ENCODE data around the gene ATG7.

Gene ATG7

DNA sequence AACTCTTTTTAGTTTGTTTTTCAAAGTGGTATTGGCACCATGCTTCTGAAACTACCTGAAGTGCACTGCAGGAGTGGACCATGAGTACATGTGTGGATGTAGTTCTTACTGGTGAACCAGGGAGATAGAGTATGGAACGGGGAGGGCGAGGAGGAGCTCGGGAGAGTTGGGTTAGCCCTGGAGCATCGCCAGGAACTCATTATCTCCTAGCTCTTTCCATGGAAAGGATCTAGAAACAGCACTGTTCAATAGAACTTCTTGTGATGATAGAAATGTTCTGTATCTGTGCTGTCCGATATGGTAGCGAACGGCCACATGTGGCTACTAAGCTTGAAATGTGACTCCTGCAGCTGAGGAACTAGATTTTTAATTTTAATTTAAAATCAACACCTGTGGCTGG, 324.2 kb downstream of the ATG7 start:
- H3K27me3 ChIP-seq (ENCODE audit: insufficient read depth, low read depth) = no peaks in the 10 kb centered on the region
- TF ChIP-seq, protein P1, sequence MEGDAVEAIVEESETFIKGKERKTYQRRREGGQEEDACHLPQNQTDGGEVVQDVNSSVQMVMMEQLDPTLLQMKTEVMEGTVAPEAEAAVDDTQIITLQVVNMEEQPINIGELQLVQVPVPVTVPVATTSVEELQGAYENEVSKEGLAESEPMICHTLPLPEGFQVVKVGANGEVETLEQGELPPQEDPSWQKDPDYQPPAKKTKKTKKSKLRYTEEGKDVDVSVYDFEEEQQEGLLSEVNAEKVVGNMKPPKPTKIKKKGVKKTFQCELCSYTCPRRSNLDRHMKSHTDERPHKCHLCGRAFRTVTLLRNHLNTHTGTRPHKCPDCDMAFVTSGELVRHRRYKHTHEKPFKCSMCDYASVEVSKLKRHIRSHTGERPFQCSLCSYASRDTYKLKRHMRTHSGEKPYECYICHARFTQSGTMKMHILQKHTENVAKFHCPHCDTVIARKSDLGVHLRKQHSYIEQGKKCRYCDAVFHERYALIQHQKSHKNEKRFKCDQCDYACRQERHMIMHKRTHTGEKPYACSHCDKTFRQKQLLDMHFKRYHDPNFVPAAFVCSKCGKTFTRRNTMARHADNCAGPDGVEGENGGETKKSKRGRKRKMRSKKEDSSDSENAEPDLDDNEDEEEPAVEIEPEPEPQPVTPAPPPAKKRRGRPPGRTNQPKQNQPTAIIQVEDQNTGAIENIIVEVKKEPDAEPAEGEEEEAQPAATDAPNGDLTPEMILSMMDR (conservative IDR thresholded peaks at IDR 0.05; ENCODE audit: low read depth, low read length) = no peak
- H3K27ac ChIP-seq = no peak overlapping the region
- no peak overlapping the region for H2AFZ ChIP-seq (ENCODE audit: low read depth)
- no peaks in the 10 kb centered on the region for H3K4me1 ChIP-seq (ENCODE audit: low read depth, poor library complexity, severe bottlenecking)
- H3K9ac ChIP-seq = no peak overlapping the region
- no peaks in the 10 kb centered on the region for H3K36me3 ChIP-seq (ENCODE audit: insufficient read depth)
- H3K4me3 ChIP-seq (IDR thresholded peaks at IDR 0.05; ENCODE audit: insufficient read depth, low read depth, low read length) = no peak overlapping the region
- no peaks in the 10 kb centered on the region for H4K20me1 ChIP-seq (ENCODE audit: insufficient read depth)
- H3K79me2 ChIP-seq (ENCODE audit: insufficient read depth, low read depth) = no peaks in the 10 kb centered on the region
- no peak overlapping the region for H3K4me2 ChIP-seq

GRCh38 chr3:11600501-11601282, 328.5 kb downstream of the ATG7 start:
- TF ChIP-seq, protein P1 (conservative IDR thresholded peaks at IDR 0.05; ENCODE audit: low read depth, low read length) = no peak
- no peak overlapping the region for H3K4me3 ChIP-seq (IDR thresholded peaks at IDR 0.05; ENCODE audit: insufficient read depth, low read depth, low read length)
- H4K20me1 ChIP-seq (ENCODE audit: insufficient read depth) = no peaks in the 10 kb centered on the region
- H3K79me2 ChIP-seq (ENCODE audit: insufficient read depth, low read depth) = no peaks in the 10 kb centered on the region
- no peak overlapping the region for H3K4me2 ChIP-seq
- no peak overlapping the region for H2AFZ ChIP-seq (ENCODE audit: low read depth)
- H3K4me1 ChIP-seq (ENCODE audit: low read depth, poor library complexity, severe bottlenecking) = no peaks in the 10 kb centered on the region
- H3K9ac ChIP-seq = no peak overlapping the region
- no peaks in the 10 kb centered on the region for H3K36me3 ChIP-seq (ENCODE audit: insufficient read depth)
- no peaks in the 10 kb centered on the region for H3K27me3 ChIP-seq (ENCODE audit: insufficient read depth, low read depth)
- no peak overlapping the region for H3K27ac ChIP-seq

- no peaks in the 10 kb centered on the region for H4K20me1 ChIP-seq (ENCODE audit: insufficient read depth)
- no peak overlapping the region for H2AFZ ChIP-seq (ENCODE audit: low read depth)
- H3K4me2 ChIP-seq = no peak overlapping the region
- no peaks in the 10 kb centered on the region for H3K79me2 ChIP-seq (ENCODE audit: insufficient read depth, low read depth)
- TF ChIP-seq, protein P1 (conservative IDR thresholded peaks at IDR 0.05; ENCODE audit: low read depth, low read length) = no peak
- no peaks in the 10 kb centered on the region for H3K36me3 ChIP-seq (ENCODE audit: insufficient read depth)
- no peak overlapping the region for H3K27ac ChIP-seq
- no peaks in the 10 kb centered on the region for H3K4me1 ChIP-seq (ENCODE audit: low read depth, poor library complexity, severe bottlenecking)
- H3K9ac ChIP-seq = no peak overlapping the region
- no peaks in the 10 kb centered on the region for H3K27me3 ChIP-seq (ENCODE audit: insufficient read depth, low read depth)
- no peak overlapping the region for H3K4me3 ChIP-seq (IDR thresholded peaks at IDR 0.05; ENCODE audit: insufficient read depth, low read depth, low read length)
These were observed 329.4 kb downstream of the ATG7 start for GRCh38 chr3:11601446-11602238.

GRCh38 chr3:11602239-11602840, 330.1 kb downstream of the ATG7 start:
- TF ChIP-seq, protein P1 (conservative IDR thresholded peaks at IDR 0.05; ENCODE audit: low read depth, low read length) = no peak
- Histone ChIP-seq H3K4me2 (no peak overlapping the region), H3K4me1 (ENCODE audit: low read depth, poor library complexity, severe bottlenecking) (no peaks in the 10 kb centered on the region), H4K20me1 (ENCODE audit: insufficient read depth) (no peaks in the 10 kb centered on the region), H3K27ac (no peak overlapping the region), H3K36me3 (ENCODE audit: insufficient read depth) (no peaks in the 10 kb centered on the region), H2AFZ (ENCODE audit: low read depth) (no peak overlapping the region), H3K9ac (no peak overlapping the region), H3K4me3 (IDR thresholded peaks at IDR 0.05; ENCODE audit: insufficient read depth, low read depth, low read length) (no peak overlapping the region), H3K79me2 (ENCODE audit: insufficient read depth, low read depth) (no peaks in the 10 kb centered on the region), H3K27me3 (ENCODE audit: insufficient read depth, low read depth) (no peaks in the 10 kb centered on the region)
